HEK293 (cell line): ENCODE measurements around the gene MEOX2.

ENCODE experiments used
- CTCF ChIA-PET: fragments of 350-600 bp; formaldehyde crosslinking; extraction: SDS; loops from one replicate; lab custom pipeline; 2021; ENCODE audit warnings: antibody characterized with exemption; lab: Yijun Ruan, JAX
- POLR2A ChIA-PET: fragments of 300-600 bp; formaldehyde crosslinking; extraction: SDS; loops from one replicate; lab custom pipeline; 2020; ENCODE audit warnings: antibody characterized with exemption, inconsistent platforms; lab: Yijun Ruan, JAX
- H3K27ac ChIP-seq: fragments of 200-500 bp; sonication (Bioruptor generic); 2 replicates; pipeline ENCODE4 v1.5.1; 2014; ENCODE audit warnings: low read depth, low read length, control low read depth, inconsistent platforms; ENCODE audit errors: extremely low read depth
- H3K36me3 ChIP-seq, 2 experiments: fragments of 200-500 bp in 1 of 2; sonication (Bioruptor generic) in 1 of 2; 1 replicate in 1 of 2; 2 replicates in 1 of 2; pipeline ENCODE4 v1.5.1; 2014 to 2017; ENCODE audit warnings: inconsistent platforms in 2 of 2, low read length in 2 of 2; ENCODE audit not compliant: control insufficient read depth in 2 of 2, insufficient read depth in 1 of 2
- H3K4me1 ChIP-seq: fragments of 200-500 bp; sonication (Bioruptor generic); 2 replicates; pipeline ENCODE4 v1.5.1; 2014; ENCODE audit warnings: mild to moderate bottlenecking, low read length, inconsistent platforms; ENCODE audit not compliant: control insufficient read depth, insufficient read depth
- H3K4me3 ChIP-seq: 2 replicates; pipeline ENCODE4 v1.5.1; 2011; ENCODE audit warnings: low read depth, mild to moderate bottlenecking, control low read depth, low read length, moderate library complexity
- H3K9me3 ChIP-seq: fragments of 200-500 bp; sonication (Bioruptor generic); 2 replicates; pipeline ENCODE4 v1.5.1; 2014; ENCODE audit warnings: low read depth, low read length, inconsistent platforms; ENCODE audit not compliant: control insufficient read depth, insufficient read depth
- FEZF1 ChIP-seq: fragments of 450-650 bp; formaldehyde crosslinking; IDR thresholded peaks from 2 replicates; pipeline ENCODE4 v1.5.1; 2016; ENCODE audit warnings: missing biosample characterization, missing genetic modification characterization
- GLI4 ChIP-seq: fragments of 450-650 bp; formaldehyde crosslinking; IDR thresholded peaks from 2 replicates; pipeline ENCODE4 v1.5.1; 2016; ENCODE audit warnings: missing biosample characterization, missing genetic modification characterization
- GLIS1 ChIP-seq: fragments of 450-650 bp; formaldehyde crosslinking; IDR thresholded peaks from 2 replicates; pipeline ENCODE4 v1.5.1; 2016; ENCODE audit warnings: missing biosample characterization, missing genetic modification characterization
- HOXD13 ChIP-seq: sonication (generic); formaldehyde crosslinking; IDR thresholded peaks from 2 replicates; pipeline ENCODE4 v1.8.0; 2022; ENCODE audit warnings: missing genetic modification reagents, borderline replicate concordance
- IKZF3 ChIP-seq: fragments of 450-650 bp; IDR thresholded peaks from 2 replicates; pipeline ENCODE4 v1.5.0; 2018; ENCODE audit warnings: missing biosample characterization, mild to moderate bottlenecking, missing genetic modification characterization, moderate library complexity
- MZF1 ChIP-seq: fragments of 450-650 bp; formaldehyde crosslinking; IDR thresholded peaks from 2 replicates; pipeline ENCODE4 v1.5.1; 2017; ENCODE audit warnings: missing biosample characterization, missing genetic modification characterization, borderline replicate concordance
- SETDB1 ChIP-seq: IDR thresholded peaks from one replicate; pipeline ENCODE4 v1.6.1; 2017; ENCODE audit warnings: mild to moderate bottlenecking, low read length, moderate library complexity, mixed read lengths; ENCODE audit not compliant: insufficient read length
- SP2 ChIP-seq: fragments of 450-650 bp; formaldehyde crosslinking; IDR thresholded peaks from 2 replicates; pipeline ENCODE4 v1.5.1; 2016; ENCODE audit warnings: missing biosample characterization, missing genetic modification characterization
- SP3 ChIP-seq: fragments of 450-650 bp; formaldehyde crosslinking; IDR thresholded peaks from 2 replicates; pipeline ENCODE4 v1.5.1; 2016; ENCODE audit warnings: missing biosample characterization, missing genetic modification characterization
- ZNF133 ChIP-seq: fragments of 450-650 bp; formaldehyde crosslinking; IDR thresholded peaks from 2 replicates; pipeline ENCODE4 v1.5.1; 2016; ENCODE audit warnings: missing biosample characterization, missing genetic modification characterization
- ZNF140 ChIP-seq: fragments of 450-650 bp; formaldehyde crosslinking; IDR thresholded peaks from 2 replicates; pipeline ENCODE4 v1.5.1; 2016; ENCODE audit warnings: missing biosample characterization, missing genetic modification characterization
- ZNF2 ChIP-seq: fragments of 450-650 bp; formaldehyde crosslinking; IDR thresholded peaks from 2 replicates; pipeline ENCODE4 v1.5.1; 2016; ENCODE audit warnings: missing biosample characterization, missing genetic modification characterization
- ZNF223 ChIP-seq: fragments of 450-650 bp; formaldehyde crosslinking; IDR thresholded peaks from 2 replicates; pipeline ENCODE4 v1.5.1; 2016; ENCODE audit warnings: missing biosample characterization, missing genetic modification characterization
- ZNF324 ChIP-seq: fragments of 450-650 bp; formaldehyde crosslinking; IDR thresholded peaks from 2 replicates; pipeline ENCODE4 v1.5.1; 2016; ENCODE audit warnings: missing biosample characterization, missing genetic modification characterization
- ZNF404 ChIP-seq: fragments of 450-650 bp; formaldehyde crosslinking; IDR thresholded peaks from 2 replicates; pipeline ENCODE4 v1.5.1; 2017; ENCODE audit warnings: missing biosample characterization, missing genetic modification characterization
- ZNF48 ChIP-seq: fragments of 450-650 bp; formaldehyde crosslinking; IDR thresholded peaks from 2 replicates; pipeline ENCODE4 v1.5.1; 2016; ENCODE audit warnings: missing biosample characterization, missing genetic modification characterization
- ZNF530 ChIP-seq: fragments of 450-650 bp; formaldehyde crosslinking; IDR thresholded peaks from 2 replicates; pipeline ENCODE4 v1.5.1; 2016; ENCODE audit warnings: low read depth, missing biosample characterization, missing genetic modification characterization
- ZNF549 ChIP-seq: fragments of 450-650 bp; IDR thresholded peaks from 2 replicates; pipeline ENCODE4 v1.5.1; 2018; ENCODE audit warnings: missing biosample characterization, missing genetic modification characterization, mild to moderate bottlenecking, inconsistent platforms, moderate library complexity
- ZNF558 ChIP-seq: fragments of 450-650 bp; formaldehyde crosslinking; IDR thresholded peaks from 2 replicates; pipeline ENCODE4 v1.5.1; 2016; ENCODE audit warnings: missing biosample characterization, missing genetic modification characterization
- ZNF610 ChIP-seq: fragments of 450-650 bp; formaldehyde crosslinking; IDR thresholded peaks from 2 replicates; pipeline ENCODE4 v1.5.1; 2016; ENCODE audit warnings: missing biosample characterization, missing genetic modification characterization, borderline replicate concordance
- ZNF658 ChIP-seq: fragments of 450-650 bp; formaldehyde crosslinking; IDR thresholded peaks from 2 replicates; pipeline ENCODE4; 2016; ENCODE audit warnings: missing biosample characterization, missing genetic modification characterization
- ZNF785 ChIP-seq: fragments of 450-650 bp; formaldehyde crosslinking; IDR thresholded peaks from 2 replicates; pipeline ENCODE4 v1.5.1; 2016; ENCODE audit warnings: missing biosample characterization, missing genetic modification characterization
- TF ChIP-seq, protein P1 (sequence below): fragments of 450-650 bp; formaldehyde crosslinking; IDR thresholded peaks from 2 replicates; pipeline ENCODE4 v1.5.1; 2016; ENCODE audit warnings: missing biosample characterization, missing genetic modification characterization
- TF ChIP-seq, protein P2 (sequence below): fragments of 450-650 bp; formaldehyde crosslinking; IDR thresholded peaks from 2 replicates; pipeline ENCODE4 v1.5.1; 2016; ENCODE audit warnings: missing biosample characterization, missing genetic modification characterization
- TF ChIP-seq, protein P3 (sequence below): fragments of 450-650 bp; formaldehyde crosslinking; IDR thresholded peaks from 2 replicates; pipeline ENCODE4; 2016; ENCODE audit warnings: missing biosample characterization, missing genetic modification characterization
- TF ChIP-seq, protein P4 (sequence below): fragments of 450-650 bp; formaldehyde crosslinking; IDR thresholded peaks from 2 replicates; pipeline ENCODE4 v1.5.1; 2016; ENCODE audit warnings: missing biosample characterization, missing genetic modification characterization, low read depth
- TF ChIP-seq, protein P5 (sequence below): fragments of 450-650 bp; formaldehyde crosslinking; IDR thresholded peaks from 2 replicates; pipeline ENCODE4 v1.5.1; 2017; ENCODE audit warnings: missing biosample characterization, missing genetic modification characterization

The MEOX2 gene

DNA sequence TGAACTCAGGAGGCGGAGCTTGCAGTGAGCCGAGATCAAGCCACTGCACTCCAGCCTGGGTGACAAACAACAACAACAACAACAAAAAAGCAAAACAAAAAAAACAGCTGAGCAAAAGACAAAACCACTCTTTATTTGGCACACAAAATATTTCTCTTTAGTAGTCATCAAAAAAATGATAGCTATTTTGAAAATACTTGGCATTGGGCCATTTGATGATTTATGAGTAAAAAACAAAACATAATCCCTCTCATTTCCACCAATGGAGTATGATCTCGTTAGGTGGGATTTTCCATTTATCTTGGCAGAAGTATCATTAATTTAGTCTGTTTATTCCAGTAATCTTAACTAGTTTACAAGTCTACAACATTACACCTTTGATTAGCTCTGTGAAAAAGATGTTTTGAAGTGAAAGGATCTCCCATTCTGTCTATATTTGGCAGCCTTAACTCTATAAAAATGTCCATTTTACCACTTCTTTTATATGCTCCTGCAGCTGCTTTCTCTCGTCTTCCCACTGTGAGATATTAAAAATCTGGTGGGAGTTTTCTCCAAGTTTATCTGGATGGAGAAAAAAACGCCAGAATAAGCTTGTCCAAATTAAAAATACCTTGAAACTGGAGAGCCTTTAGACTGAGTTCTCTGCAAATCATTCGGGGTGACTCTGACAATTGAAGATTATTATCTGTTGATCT is 65.8 kb downstream of the MEOX2 start:
- Histone ChIP-seq H3K9me3 (no peaks in the 10 kb centered on the region), H3K4me3 (no peak overlapping the region), H3K4me1 (0 out of 2 replicates have a peak, but pooled peaks cover 2% of the 10 kb centered on the region), H3K27ac (no peak overlapping the region), H3K36me3 (no peaks in the 10 kb centered on the region)
- POLR2A ChIA-PET = no interaction called here
- CTCF ChIA-PET = no interaction called here
- TF ChIP-seq ZNF610 (tag by site-specific recombination) = no peak
- no peak for TF ChIP-seq SP3
- no peak for TF ChIP-seq ZNF658
- TF ChIP-seq ZNF223 (tag by site-specific recombination) = no peak
- TF ChIP-seq ZNF549 (tag by site-specific recombination) = no peak
- no peak for TF ChIP-seq ZNF530 (tag by site-specific recombination)

DNA sequence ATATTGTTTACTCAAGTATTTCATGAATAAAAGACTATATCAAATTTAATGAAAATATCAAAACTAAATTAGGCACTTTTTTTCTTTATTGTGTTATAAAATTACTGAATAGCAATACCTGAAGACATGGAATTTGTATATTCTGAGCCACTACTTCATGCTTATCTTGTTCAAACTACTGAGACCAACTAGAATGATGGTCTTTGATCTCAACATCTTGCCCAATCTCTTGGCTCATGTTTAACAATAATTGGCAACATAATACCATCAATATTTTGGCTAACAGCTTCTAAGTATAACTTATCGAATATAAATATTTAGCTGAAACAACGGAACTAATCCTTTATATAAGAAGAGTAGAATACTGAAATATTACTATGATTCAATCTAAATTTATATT is 68.2 kb downstream of the MEOX2 start:
- Histone ChIP-seq H3K4me1 (0 out of 2 replicates have a peak, but pooled peaks cover 2% of the 10 kb centered on the region), H3K4me3 (no peak overlapping the region), H3K36me3 (no peaks in the 10 kb centered on the region), H3K27ac (no peak overlapping the region), H3K9me3 (no peaks in the 10 kb centered on the region)
- POLR2A ChIA-PET = no interaction called here
- CTCF ChIA-PET = no interaction called here
- TF ChIP-seq ZNF324 = no peak
- no peak for TF ChIP-seq ZNF2 (tag by site-specific recombination)
- TF ChIP-seq GLI4 (tag by site-specific recombination) = no peak
- TF ChIP-seq, protein P1, sequence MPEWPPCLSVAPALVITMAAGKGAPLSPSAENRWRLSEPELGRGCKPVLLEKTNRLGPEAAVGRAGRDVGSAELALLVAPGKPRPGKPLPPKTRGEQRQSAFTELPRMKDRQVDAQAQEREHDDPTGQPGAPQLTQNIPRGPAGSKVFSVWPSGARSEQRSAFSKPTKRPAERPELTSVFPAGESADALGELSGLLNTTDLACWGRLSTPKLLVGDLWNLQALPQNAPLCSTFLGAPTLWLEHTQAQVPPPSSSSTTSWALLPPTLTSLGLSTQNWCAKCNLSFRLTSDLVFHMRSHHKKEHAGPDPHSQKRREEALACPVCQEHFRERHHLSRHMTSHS (tag by site-specific recombination) = no peak
- no peak for TF ChIP-seq ZNF48 (tag by site-specific recombination)

DNA sequence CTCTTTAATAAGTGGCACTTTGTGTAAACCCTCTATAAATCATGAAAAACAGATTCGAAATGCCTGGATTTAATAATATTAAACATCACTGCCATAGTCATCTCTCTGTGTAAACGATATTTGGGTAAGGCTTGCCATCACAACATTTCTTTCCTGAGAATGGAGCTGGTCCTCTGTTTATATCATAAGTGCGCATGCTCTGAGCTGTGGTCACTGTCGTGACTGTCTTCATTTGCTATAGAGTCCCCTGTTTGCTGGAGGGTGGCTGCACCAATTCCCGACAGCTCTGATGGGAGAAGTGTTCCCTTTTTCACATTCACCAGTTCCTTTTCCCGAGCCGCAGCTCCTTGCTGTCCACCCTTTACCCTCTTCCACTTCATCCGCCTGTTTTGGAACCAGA is 74.3 kb downstream of the MEOX2 start:
- CTCF ChIA-PET = interaction anchor here (0.6 kb wide), 1 partner anchor 31 kb away, joined by 4 read pairs; no protein-coding TSS in a partner anchor
- TF ChIP-seq HOXD13 (CRISPR knock-in tag) (no peak), FEZF1 (no peak), MZF1 (tag by site-specific recombination) (no peak), ZNF558 (tag by site-specific recombination) (no peak), ZNF140 (no peak), SP2 (tag by site-specific recombination) (no peak), IKZF3 (tag by site-specific recombination) (no peak), ZNF785 (no peak), SETDB1 (no peak), ZNF133 (tag by site-specific recombination) (no peak), GLIS1 (no peak), ZNF404 (tag by site-specific recombination) (no peak)
- TF ChIP-seq, protein P2, sequence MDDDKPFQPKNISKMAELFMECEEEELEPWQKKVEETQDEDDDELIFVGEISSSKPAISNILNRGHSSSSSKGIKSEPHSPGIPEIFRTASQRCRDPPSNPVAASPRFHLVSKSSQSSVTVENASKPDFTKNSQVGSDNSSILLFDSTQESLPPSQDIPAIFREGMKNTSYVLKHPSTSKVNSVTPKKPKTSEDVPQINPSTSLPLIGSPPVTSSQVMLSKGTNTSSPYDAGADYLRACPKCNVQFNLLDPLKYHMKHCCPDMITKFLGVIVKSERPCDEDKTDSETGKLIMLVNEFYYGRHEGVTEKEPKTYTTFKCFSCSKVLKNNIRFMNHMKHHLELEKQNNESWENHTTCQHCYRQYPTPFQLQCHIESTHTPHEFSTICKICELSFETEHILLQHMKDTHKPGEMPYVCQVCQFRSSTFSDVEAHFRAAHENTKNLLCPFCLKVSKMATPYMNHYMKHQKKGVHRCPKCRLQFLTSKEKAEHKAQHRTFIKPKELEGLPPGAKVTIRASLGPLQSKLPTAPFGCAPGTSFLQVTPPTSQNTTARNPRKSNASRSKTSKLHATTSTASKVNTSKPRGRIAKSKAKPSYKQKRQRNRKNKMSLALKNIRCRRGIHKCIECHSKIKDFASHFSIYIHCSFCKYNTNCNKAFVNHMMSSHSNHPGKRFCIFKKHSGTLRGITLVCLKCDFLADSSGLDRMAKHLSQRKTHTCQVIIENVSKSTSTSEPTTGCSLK (tag by site-specific recombination) = no peak
- TF ChIP-seq, protein P3, sequence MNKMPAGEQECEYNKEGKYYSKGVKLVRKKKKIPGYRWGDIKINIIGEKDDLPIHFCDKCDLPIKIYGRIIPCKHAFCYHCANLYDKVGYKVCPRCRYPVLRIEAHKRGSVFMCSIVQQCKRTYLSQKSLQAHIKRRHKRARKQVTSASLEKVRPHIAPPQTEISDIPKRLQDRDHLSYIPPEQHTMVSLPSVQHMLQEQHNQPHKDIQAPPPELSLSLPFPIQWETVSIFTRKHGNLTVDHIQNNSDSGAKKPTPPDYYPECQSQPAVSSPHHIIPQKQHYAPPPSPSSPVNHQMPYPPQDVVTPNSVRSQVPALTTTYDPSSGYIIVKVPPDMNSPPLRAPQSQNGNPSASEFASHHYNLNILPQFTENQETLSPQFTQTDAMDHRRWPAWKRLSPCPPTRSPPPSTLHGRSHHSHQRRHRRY = no peak
- TF ChIP-seq, protein P4, sequence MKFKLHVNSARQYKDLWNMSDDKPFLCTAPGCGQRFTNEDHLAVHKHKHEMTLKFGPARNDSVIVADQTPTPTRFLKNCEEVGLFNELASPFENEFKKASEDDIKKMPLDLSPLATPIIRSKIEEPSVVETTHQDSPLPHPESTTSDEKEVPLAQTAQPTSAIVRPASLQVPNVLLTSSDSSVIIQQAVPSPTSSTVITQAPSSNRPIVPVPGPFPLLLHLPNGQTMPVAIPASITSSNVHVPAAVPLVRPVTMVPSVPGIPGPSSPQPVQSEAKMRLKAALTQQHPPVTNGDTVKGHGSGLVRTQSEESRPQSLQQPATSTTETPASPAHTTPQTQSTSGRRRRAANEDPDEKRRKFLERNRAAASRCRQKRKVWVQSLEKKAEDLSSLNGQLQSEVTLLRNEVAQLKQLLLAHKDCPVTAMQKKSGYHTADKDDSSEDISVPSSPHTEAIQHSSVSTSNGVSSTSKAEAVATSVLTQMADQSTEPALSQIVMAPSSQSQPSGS (tag by site-specific recombination) = no peak
- TF ChIP-seq, protein P5, sequence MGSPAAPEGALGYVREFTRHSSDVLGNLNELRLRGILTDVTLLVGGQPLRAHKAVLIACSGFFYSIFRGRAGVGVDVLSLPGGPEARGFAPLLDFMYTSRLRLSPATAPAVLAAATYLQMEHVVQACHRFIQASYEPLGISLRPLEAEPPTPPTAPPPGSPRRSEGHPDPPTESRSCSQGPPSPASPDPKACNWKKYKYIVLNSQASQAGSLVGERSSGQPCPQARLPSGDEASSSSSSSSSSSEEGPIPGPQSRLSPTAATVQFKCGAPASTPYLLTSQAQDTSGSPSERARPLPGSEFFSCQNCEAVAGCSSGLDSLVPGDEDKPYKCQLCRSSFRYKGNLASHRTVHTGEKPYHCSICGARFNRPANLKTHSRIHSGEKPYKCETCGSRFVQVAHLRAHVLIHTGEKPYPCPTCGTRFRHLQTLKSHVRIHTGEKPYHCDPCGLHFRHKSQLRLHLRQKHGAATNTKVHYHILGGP = no peak

More for the DNA sequence above, 74.3 kb downstream of the MEOX2 start:
- POLR2A ChIA-PET = no interaction called here
- no peak overlapping the region for H3K27ac ChIP-seq
- no peaks in the 10 kb centered on the region for H3K9me3 ChIP-seq
- H3K4me1 ChIP-seq = no peaks in the 10 kb centered on the region
- H3K4me3 ChIP-seq = no peak overlapping the region
- no peaks in the 10 kb centered on the region for H3K36me3 ChIP-seq
